H9 (cell line): ENCODE results near the gene DERA. TPM values are rescaled to one million over a fixed set of nuclear protein-coding genes. Genes with fewer than 3 reads are reported as not detected.

ENCODE experiments used
- DNase-seq: peaks from one replicate; pipeline ENCODE4 v3.0.0-alpha.2; 2017
- H2AFZ ChIP-seq: one replicate; pipeline ENCODE4 v1.6.1; 2013; ENCODE audit warnings: mild to moderate bottlenecking, low read length, control low read depth, moderate library complexity
- H2AK5ac ChIP-seq: 2 replicates; pipeline ENCODE4 v1.6.1; 2013; ENCODE audit warnings: low read length, control low read depth, mixed read lengths; ENCODE audit not compliant: insufficient read length
- H2BK120ac ChIP-seq: one replicate; pipeline ENCODE4 v1.6.1; 2013; ENCODE audit warnings: low read depth, mild to moderate bottlenecking, low read length, control low read depth, inconsistent platforms; ENCODE audit not compliant: poor library complexity, severe bottlenecking
- H2BK12ac ChIP-seq: 2 replicates; pipeline ENCODE4 v1.6.1; 2013; ENCODE audit warnings: low read length, control low read depth, mixed read lengths, low read depth; ENCODE audit not compliant: insufficient read length
- H2BK15ac ChIP-seq: 2 replicates; pipeline ENCODE4 v1.6.1; 2013; ENCODE audit warnings: low read depth, low read length, control low read depth
- H2BK20ac ChIP-seq: one replicate; pipeline ENCODE4 v1.6.1; 2013; ENCODE audit warnings: low read depth, mild to moderate bottlenecking, low read length, control low read depth, inconsistent platforms; ENCODE audit not compliant: poor library complexity, severe bottlenecking
- H2BK5ac ChIP-seq: 2 replicates; pipeline ENCODE4 v1.6.1; 2013; ENCODE audit warnings: low read length, control low read depth, mixed read lengths; ENCODE audit not compliant: insufficient read length
- H3K14ac ChIP-seq: 2 replicates; pipeline ENCODE4 v1.6.1; 2013; ENCODE audit warnings: low read length, control low read depth; ENCODE audit not compliant: insufficient read depth
- H3K18ac ChIP-seq: 2 replicates; pipeline ENCODE4 v1.6.1; 2013; ENCODE audit warnings: low read depth, mild to moderate bottlenecking, mixed read lengths, low read length, control low read depth; ENCODE audit not compliant: insufficient read length
- H3K23ac ChIP-seq: 2 replicates; pipeline ENCODE4 v1.6.1; 2013; ENCODE audit warnings: low read length, control low read depth, mixed read lengths, low read depth; ENCODE audit not compliant: insufficient read length
- H3K23me2 ChIP-seq: 2 replicates; pipeline ENCODE4 v1.6.1; 2013; ENCODE audit warnings: low read depth, mild to moderate bottlenecking, mixed read lengths, low read length, control low read depth; ENCODE audit not compliant: insufficient read length, poor library complexity, severe bottlenecking
- H3K27ac ChIP-seq: 2 replicates; pipeline ENCODE4 v1.5.1; 2013; ENCODE audit warnings: low read length, control low read depth, mixed read lengths, low read depth; ENCODE audit not compliant: insufficient read length
- H3K27me3 ChIP-seq: 2 replicates; pipeline ENCODE4 v1.6.1; 2013; ENCODE audit warnings: low read length, control low read depth, inconsistent platforms; ENCODE audit not compliant: insufficient read depth
- H3K4ac ChIP-seq: 2 replicates; pipeline ENCODE4 v1.6.1; 2013; ENCODE audit warnings: low read depth, mild to moderate bottlenecking, control low read depth, inconsistent platforms, low read length, moderate library complexity
- H3K4me1 ChIP-seq: 2 replicates; pipeline ENCODE4 v1.6.1; 2013; ENCODE audit warnings: low read length, control low read depth, inconsistent platforms; ENCODE audit not compliant: insufficient read depth
- H3K4me2 ChIP-seq: 2 replicates; pipeline ENCODE4 v1.6.1; 2013; ENCODE audit warnings: low read length, control low read depth, mixed read lengths; ENCODE audit not compliant: insufficient read length, insufficient read depth
- H3K56ac ChIP-seq: 2 replicates; pipeline ENCODE4 v1.6.1; 2013; ENCODE audit warnings: low read depth, mild to moderate bottlenecking, mixed read lengths, low read length, control low read depth; ENCODE audit not compliant: insufficient read length
- H3K79me1 ChIP-seq: 2 replicates; pipeline ENCODE4 v1.6.1; 2013; ENCODE audit warnings: low read depth, mild to moderate bottlenecking, moderate library complexity, low read length, control low read depth, inconsistent platforms; ENCODE audit not compliant: insufficient read depth, poor library complexity, severe bottlenecking
- H3K79me2 ChIP-seq: 2 replicates; pipeline ENCODE4 v1.6.1; 2013; ENCODE audit warnings: low read length, control low read depth, inconsistent platforms; ENCODE audit not compliant: insufficient read depth
- H3K9ac ChIP-seq: 2 replicates; pipeline ENCODE4 v1.6.1; 2013; ENCODE audit warnings: low read length, control low read depth, mixed read lengths; ENCODE audit not compliant: insufficient read length; ENCODE audit errors: extremely low read depth
- H3K9me3 ChIP-seq: one replicate; pipeline ENCODE4 v1.6.1; 2013; ENCODE audit warnings: low read depth, low read length, inconsistent platforms; ENCODE audit not compliant: control insufficient read depth
- H3T11ph ChIP-seq: one replicate; pipeline ENCODE4 v1.6.1; 2013; ENCODE audit warnings: mild to moderate bottlenecking, low read length, control low read depth, inconsistent platforms
- H4K20me1 ChIP-seq: one replicate; pipeline ENCODE4 v1.6.1; 2013; ENCODE audit not compliant: control insufficient read depth, insufficient read length, insufficient read depth
- H4K5ac ChIP-seq: 2 replicates; pipeline ENCODE4 v1.6.1; 2013; ENCODE audit warnings: low read depth, mild to moderate bottlenecking, mixed read lengths, low read length, control low read depth; ENCODE audit not compliant: insufficient read length
- H4K8ac ChIP-seq: replicated peaks from 2 replicates; pipeline ENCODE4 v1.6.1; 2013; ENCODE audit warnings: low read length, control low read depth, mixed read lengths, low read depth; ENCODE audit not compliant: insufficient read length
- H4K91ac ChIP-seq: 2 replicates; pipeline ENCODE4 v1.6.1; 2013; ENCODE audit warnings: low read depth, mild to moderate bottlenecking, moderate library complexity, mixed read lengths, low read length, control low read depth; ENCODE audit not compliant: insufficient read length
- H3K27ac Mint-ChIP-seq, 3 experiments: 2 replicates in 2 of 3; 3 replicates in 1 of 3; pipeline ENCODE4 v1.8.0; 2020 to 2021; ENCODE audit warnings: mixed read lengths in 3 of 3, mild to moderate bottlenecking in 1 of 3, moderate library complexity in 1 of 3
- H3K27me3 Mint-ChIP-seq: 2 replicates; pipeline ENCODE4 v1.8.0; 2021; ENCODE audit warnings: low read depth, mild to moderate bottlenecking, moderate library complexity, mixed read lengths
- H3K36me3 Mint-ChIP-seq, 3 experiments: 2 replicates in 2 of 3; 3 replicates in 1 of 3; pipeline ENCODE4 v1.8.0; 2020 to 2021; ENCODE audit warnings: low read depth in 3 of 3, mixed read lengths in 3 of 3; ENCODE audit not compliant: insufficient read depth in 1 of 3
- H3K4me1 Mint-ChIP-seq, 2 experiments: 2 replicates each; pipeline ENCODE4 v1.8.0; 2020; ENCODE audit warnings: mixed read lengths in 2 of 2
- H3K4me3 Mint-ChIP-seq, 2 experiments: 2 replicates in 1 of 2; 3 replicates in 1 of 2; pipeline ENCODE4 v1.8.0; 2020 to 2021; ENCODE audit warnings: mild to moderate bottlenecking in 2 of 2, mixed read lengths in 2 of 2, moderate library complexity in 1 of 2
- H3K9me3 Mint-ChIP-seq, 2 experiments: 2 replicates in 1 of 2; 3 replicates in 1 of 2; pipeline ENCODE4 v1.8.0; 2020; ENCODE audit warnings: mild to moderate bottlenecking in 2 of 2, mixed read lengths in 2 of 2, moderate library complexity in 1 of 2
- total RNA-seq: library from RNA; stranded (reverse); gene quantifications from 2 replicates; pipeline ENCODE4 v1.2.1, GENCODE V29; 2021
- TF ChIP-seq, protein P1 (sequence below): fragments of 200-600 bp; sonication (generic); conservative IDR thresholded peaks from 3 replicates; pipeline ENCODE4 v1.8.0; 2021; ENCODE audit warnings: antibody characterized with exemption, mild to moderate bottlenecking

DERA gene
- total RNA-seq, 1 experiment from 2014 or later = 20.9 TPM

DNA sequence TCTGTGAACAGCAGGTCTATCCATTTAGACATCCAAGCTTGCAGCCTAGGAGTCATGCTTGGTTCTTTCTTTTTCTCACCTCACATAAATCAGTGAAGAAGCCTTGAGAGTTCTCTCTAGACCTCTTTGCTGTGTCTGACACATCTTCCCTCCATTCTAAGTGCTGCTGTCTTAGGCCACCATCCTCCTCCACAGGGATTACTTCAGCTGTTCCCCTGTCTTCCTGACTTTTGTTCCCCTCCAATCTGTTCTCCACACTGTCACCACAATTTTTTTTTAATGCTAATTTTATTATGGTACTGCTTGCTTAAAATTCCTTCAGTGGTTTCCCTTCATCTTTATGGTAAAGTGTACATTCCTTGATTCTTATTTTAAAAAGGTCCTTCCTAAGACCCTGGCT, 71.8 kb downstream of the DERA start:
- Histone ChIP-seq H3K79me1 (no peaks in the 10 kb centered on the region), H4K8ac (no peak overlapping the region), H3T11ph (no peak overlapping the region), H3K27me3 (no peaks in the 10 kb centered on the region), H3K4me1 (peaks cover 1% of the 10 kb centered on the region; the same call in 1 of the 2 replicates), H4K91ac (no peak overlapping the region), H3K23ac (no peak overlapping the region), H2AFZ (no peak overlapping the region), H3K9ac (no peak overlapping the region), H3K4me2 (no peak overlapping the region), H2AK5ac (no peak overlapping the region), H2BK15ac (no peak overlapping the region), H4K20me1 (no peaks in the 10 kb centered on the region), H3K27ac (no peak overlapping the region), H2BK120ac (no peak overlapping the region), H2BK20ac (no peak overlapping the region), H3K14ac (no peak overlapping the region), H3K18ac (no peak overlapping the region), H4K5ac (no peak overlapping the region), H2BK5ac (no peak overlapping the region), H3K4ac (no peak overlapping the region), H2BK12ac (no peak overlapping the region), H3K56ac (no peak overlapping the region), H3K23me2 (no peaks in the 10 kb centered on the region), H3K79me2 (no peaks in the 10 kb centered on the region), H3K9me3 (no peaks in the 10 kb centered on the region)
- Mint-ChIP-seq H3K27ac (peak overlapping the region; percentile 30 to 73 (median 36); a peak in 6 of 7 replicates), H3K4me1 (peaks cover 14% of the 10 kb centered on the region in 2 experiments), H3K36me3 (peaks cover 0 to 12% (median 4%) of the 10 kb centered on the region in 3 experiments; a peak in 4 of 7 replicates), H3K27me3 (no peaks in the 10 kb centered on the region), H3K9me3 (no peaks in the 10 kb centered on the region), H3K4me3 (no peak overlapping the region)
- no peak for DNase-seq
- TF ChIP-seq, protein P1, sequence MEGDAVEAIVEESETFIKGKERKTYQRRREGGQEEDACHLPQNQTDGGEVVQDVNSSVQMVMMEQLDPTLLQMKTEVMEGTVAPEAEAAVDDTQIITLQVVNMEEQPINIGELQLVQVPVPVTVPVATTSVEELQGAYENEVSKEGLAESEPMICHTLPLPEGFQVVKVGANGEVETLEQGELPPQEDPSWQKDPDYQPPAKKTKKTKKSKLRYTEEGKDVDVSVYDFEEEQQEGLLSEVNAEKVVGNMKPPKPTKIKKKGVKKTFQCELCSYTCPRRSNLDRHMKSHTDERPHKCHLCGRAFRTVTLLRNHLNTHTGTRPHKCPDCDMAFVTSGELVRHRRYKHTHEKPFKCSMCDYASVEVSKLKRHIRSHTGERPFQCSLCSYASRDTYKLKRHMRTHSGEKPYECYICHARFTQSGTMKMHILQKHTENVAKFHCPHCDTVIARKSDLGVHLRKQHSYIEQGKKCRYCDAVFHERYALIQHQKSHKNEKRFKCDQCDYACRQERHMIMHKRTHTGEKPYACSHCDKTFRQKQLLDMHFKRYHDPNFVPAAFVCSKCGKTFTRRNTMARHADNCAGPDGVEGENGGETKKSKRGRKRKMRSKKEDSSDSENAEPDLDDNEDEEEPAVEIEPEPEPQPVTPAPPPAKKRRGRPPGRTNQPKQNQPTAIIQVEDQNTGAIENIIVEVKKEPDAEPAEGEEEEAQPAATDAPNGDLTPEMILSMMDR = no peak
